WTC11 (cell line): ENCODE data around the gene GPS2.

Experiments
- ATF2 ChIP-seq: sonication (generic); formaldehyde crosslinking; IDR thresholded peaks from 2 replicates; pipeline ENCODE4 v1.8.1; 2022; ENCODE audit warnings: low read depth, missing genetic modification reagents, borderline replicate concordance
- CBFB ChIP-seq: sonication (generic); formaldehyde crosslinking; IDR thresholded peaks from 2 replicates; pipeline ENCODE4 v1.8.1; 2022; ENCODE audit warnings: mild to moderate bottlenecking, low read depth, missing genetic modification reagents
- CREB1 ChIP-seq: sonication (generic); formaldehyde crosslinking; IDR thresholded peaks from 2 replicates; pipeline ENCODE4 v1.8.0; 2023; ENCODE audit warnings: mild to moderate bottlenecking, missing genetic modification reagents
- CTCF ChIP-seq: fragments of 200-600 bp; IDR thresholded peaks from 2 replicates; pipeline ENCODE4 v1.8.0; 2022; ENCODE audit warnings: antibody characterized with exemption
- ERG ChIP-seq: fragments of 250-450 bp; sonication (Bioruptor Pico); IDR thresholded peaks from 2 replicates; pipeline ENCODE4 v1.8.0; 2021; ENCODE audit warnings: mild to moderate bottlenecking
- FOXJ3 ChIP-seq: sonication (generic); formaldehyde crosslinking; IDR thresholded peaks from 2 replicates; pipeline ENCODE4 v1.9.0; 2021; ENCODE audit warnings: missing genetic modification reagents, mild to moderate bottlenecking, borderline replicate concordance
- JUN ChIP-seq: sonication (generic); formaldehyde crosslinking; IDR thresholded peaks from 2 replicates; pipeline ENCODE4 v1.8.0; 2023; ENCODE audit warnings: mild to moderate bottlenecking, missing genetic modification reagents
- KAT7 ChIP-seq: sonication (generic); formaldehyde crosslinking; IDR thresholded peaks from 2 replicates; pipeline ENCODE4 v1.8.1; 2023; ENCODE audit warnings: missing genetic modification reagents, mild to moderate bottlenecking, borderline replicate concordance
- MAX ChIP-seq: sonication (generic); formaldehyde crosslinking; IDR thresholded peaks from 2 replicates; pipeline ENCODE4 v1.8.0; 2022; ENCODE audit warnings: mild to moderate bottlenecking, missing genetic modification reagents
- NFE2L1 ChIP-seq: sonication (generic); formaldehyde crosslinking; IDR thresholded peaks from 2 replicates; pipeline ENCODE4 v1.8.1; 2023; ENCODE audit warnings: missing genetic modification reagents
- NR1H2 ChIP-seq: sonication (generic); formaldehyde crosslinking; IDR thresholded peaks from 2 replicates; pipeline ENCODE4 v1.9.0; 2021; ENCODE audit warnings: mild to moderate bottlenecking, moderate library complexity, missing genetic modification reagents
- USF1 ChIP-seq: sonication (generic); formaldehyde crosslinking; IDR thresholded peaks from 2 replicates; pipeline ENCODE4 v1.8.0; 2022; ENCODE audit warnings: mild to moderate bottlenecking, missing genetic modification reagents
- USF2 ChIP-seq: sonication (generic); formaldehyde crosslinking; IDR thresholded peaks from 2 replicates; pipeline ENCODE4 v1.8.1; 2023; ENCODE audit warnings: mild to moderate bottlenecking, missing genetic modification reagents, moderate library complexity
- ZNF512 ChIP-seq: sonication (generic); formaldehyde crosslinking; IDR thresholded peaks from 2 replicates; pipeline ENCODE4 v1.8.1; 2022; ENCODE audit warnings: missing genetic modification reagents, borderline replicate concordance

- TF ChIP-seq CTCF = no peak
- no peak for TF ChIP-seq USF1 (CRISPR knock-in tag)
- no peak for TF ChIP-seq NFE2L1 (CRISPR knock-in tag)
- no peak for TF ChIP-seq JUN (CRISPR knock-in tag)
- no peak for TF ChIP-seq KAT7 (CRISPR knock-in tag)
- TF ChIP-seq ERG (CRISPR knock-in tag) = no peak
- no peak for TF ChIP-seq CBFB
- TF ChIP-seq ATF2 = no peak
- TF ChIP-seq ZNF512 (CRISPR knock-in tag) = no peak
- no peak for TF ChIP-seq USF2
- no peak for TF ChIP-seq NR1H2 (CRISPR knock-in tag)
- TF ChIP-seq MAX (CRISPR knock-in tag) = no peak
- no peak for TF ChIP-seq CREB1 (CRISPR knock-in tag)
- no peak for TF ChIP-seq FOXJ3
These were observed 9.9 kb upstream of the GPS2 start for GRCh38 chr17:7325031-7325528.
